Measurements from ENCODE around the gene SBSN.
"Not testable (repeated sequence)": the region's sequence is repeated elsewhere in the genome, so short reads cannot be mapped to it uniquely, and the experiment has no call there.

The SBSN gene

GRCh38 chr19:35474594-35474993 is 53.5 kb downstream of the SBSN start:
- DNase-seq = not testable (repeated sequence)

DNA sequence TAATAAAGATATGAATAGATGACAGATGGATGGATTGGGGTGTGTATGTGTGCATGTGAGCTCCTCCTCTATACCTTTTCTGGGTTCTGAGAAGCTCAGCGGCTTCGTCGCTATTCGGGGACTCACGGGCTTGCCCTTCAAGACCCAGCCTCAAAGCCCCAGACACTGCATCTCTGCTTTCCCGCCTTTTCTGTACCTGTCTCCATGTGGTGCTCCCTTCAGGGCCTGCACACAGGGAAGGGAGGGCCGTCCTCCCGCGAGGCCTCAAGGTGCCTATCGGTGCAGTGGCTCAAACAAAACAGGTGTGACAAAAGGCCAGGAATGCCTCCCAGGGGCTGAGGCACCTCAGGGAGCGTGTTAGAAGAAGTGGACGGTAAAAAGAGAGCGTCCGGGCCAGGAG is 54.0 kb downstream of the SBSN start:
- DNase-seq = no peak
